H9 (cell line): ENCODE results near the gene FAM110C. TPM values are rescaled to one million over a fixed set of nuclear protein-coding genes. Genes with fewer than 3 reads are reported as not detected.
"Not testable (repeated sequence)": the region's sequence is repeated elsewhere in the genome, so short reads cannot be mapped to it uniquely, and the experiment has no call there.

Experiments used
- DNase-seq: peaks from one replicate; pipeline ENCODE4 v3.0.0-alpha.2; 2017
- H2AFZ ChIP-seq: one replicate; pipeline ENCODE4 v1.6.1; 2013; ENCODE audit warnings: mild to moderate bottlenecking, low read length, control low read depth, moderate library complexity
- H2AK5ac ChIP-seq: 2 replicates; pipeline ENCODE4 v1.6.1; 2013; ENCODE audit warnings: low read length, control low read depth, mixed read lengths; ENCODE audit not compliant: insufficient read length
- H2BK120ac ChIP-seq: one replicate; pipeline ENCODE4 v1.6.1; 2013; ENCODE audit warnings: low read depth, mild to moderate bottlenecking, low read length, control low read depth, inconsistent platforms; ENCODE audit not compliant: poor library complexity, severe bottlenecking
- H2BK12ac ChIP-seq: 2 replicates; pipeline ENCODE4 v1.6.1; 2013; ENCODE audit warnings: low read length, control low read depth, mixed read lengths, low read depth; ENCODE audit not compliant: insufficient read length
- H2BK15ac ChIP-seq: 2 replicates; pipeline ENCODE4 v1.6.1; 2013; ENCODE audit warnings: low read depth, low read length, control low read depth
- H2BK20ac ChIP-seq: one replicate; pipeline ENCODE4 v1.6.1; 2013; ENCODE audit warnings: low read depth, mild to moderate bottlenecking, low read length, control low read depth, inconsistent platforms; ENCODE audit not compliant: poor library complexity, severe bottlenecking
- H2BK5ac ChIP-seq: 2 replicates; pipeline ENCODE4 v1.6.1; 2013; ENCODE audit warnings: low read length, control low read depth, mixed read lengths; ENCODE audit not compliant: insufficient read length
- H3K14ac ChIP-seq: 2 replicates; pipeline ENCODE4 v1.6.1; 2013; ENCODE audit warnings: low read length, control low read depth; ENCODE audit not compliant: insufficient read depth
- H3K18ac ChIP-seq: 2 replicates; pipeline ENCODE4 v1.6.1; 2013; ENCODE audit warnings: low read depth, mild to moderate bottlenecking, mixed read lengths, low read length, control low read depth; ENCODE audit not compliant: insufficient read length
- H3K23ac ChIP-seq: 2 replicates; pipeline ENCODE4 v1.6.1; 2013; ENCODE audit warnings: low read length, control low read depth, mixed read lengths, low read depth; ENCODE audit not compliant: insufficient read length
- H3K23me2 ChIP-seq: 2 replicates; pipeline ENCODE4 v1.6.1; 2013; ENCODE audit warnings: low read depth, mild to moderate bottlenecking, mixed read lengths, low read length, control low read depth; ENCODE audit not compliant: insufficient read length, poor library complexity, severe bottlenecking
- H3K27ac ChIP-seq: 2 replicates; pipeline ENCODE4 v1.5.1; 2013; ENCODE audit warnings: low read length, control low read depth, mixed read lengths, low read depth; ENCODE audit not compliant: insufficient read length
- H3K27me3 ChIP-seq: 2 replicates; pipeline ENCODE4 v1.6.1; 2013; ENCODE audit warnings: low read length, control low read depth, inconsistent platforms; ENCODE audit not compliant: insufficient read depth
- H3K4ac ChIP-seq: 2 replicates; pipeline ENCODE4 v1.6.1; 2013; ENCODE audit warnings: low read depth, mild to moderate bottlenecking, control low read depth, inconsistent platforms, low read length, moderate library complexity
- H3K4me1 ChIP-seq: 2 replicates; pipeline ENCODE4 v1.6.1; 2013; ENCODE audit warnings: low read length, control low read depth, inconsistent platforms; ENCODE audit not compliant: insufficient read depth
- H3K4me2 ChIP-seq: 2 replicates; pipeline ENCODE4 v1.6.1; 2013; ENCODE audit warnings: low read length, control low read depth, mixed read lengths; ENCODE audit not compliant: insufficient read length, insufficient read depth
- H3K56ac ChIP-seq: 2 replicates; pipeline ENCODE4 v1.6.1; 2013; ENCODE audit warnings: low read depth, mild to moderate bottlenecking, mixed read lengths, low read length, control low read depth; ENCODE audit not compliant: insufficient read length
- H3K79me1 ChIP-seq: 2 replicates; pipeline ENCODE4 v1.6.1; 2013; ENCODE audit warnings: low read depth, mild to moderate bottlenecking, moderate library complexity, low read length, control low read depth, inconsistent platforms; ENCODE audit not compliant: insufficient read depth, poor library complexity, severe bottlenecking
- H3K79me2 ChIP-seq: 2 replicates; pipeline ENCODE4 v1.6.1; 2013; ENCODE audit warnings: low read length, control low read depth, inconsistent platforms; ENCODE audit not compliant: insufficient read depth
- H3K9ac ChIP-seq: 2 replicates; pipeline ENCODE4 v1.6.1; 2013; ENCODE audit warnings: low read length, control low read depth, mixed read lengths; ENCODE audit not compliant: insufficient read length; ENCODE audit errors: extremely low read depth
- H3K9me3 ChIP-seq: one replicate; pipeline ENCODE4 v1.6.1; 2013; ENCODE audit warnings: low read depth, low read length, inconsistent platforms; ENCODE audit not compliant: control insufficient read depth
- H3T11ph ChIP-seq: one replicate; pipeline ENCODE4 v1.6.1; 2013; ENCODE audit warnings: mild to moderate bottlenecking, low read length, control low read depth, inconsistent platforms
- H4K20me1 ChIP-seq: one replicate; pipeline ENCODE4 v1.6.1; 2013; ENCODE audit not compliant: control insufficient read depth, insufficient read length, insufficient read depth
- H4K5ac ChIP-seq: 2 replicates; pipeline ENCODE4 v1.6.1; 2013; ENCODE audit warnings: low read depth, mild to moderate bottlenecking, mixed read lengths, low read length, control low read depth; ENCODE audit not compliant: insufficient read length
- H4K8ac ChIP-seq: replicated peaks from 2 replicates; pipeline ENCODE4 v1.6.1; 2013; ENCODE audit warnings: low read length, control low read depth, mixed read lengths, low read depth; ENCODE audit not compliant: insufficient read length
- H4K91ac ChIP-seq: 2 replicates; pipeline ENCODE4 v1.6.1; 2013; ENCODE audit warnings: low read depth, mild to moderate bottlenecking, moderate library complexity, mixed read lengths, low read length, control low read depth; ENCODE audit not compliant: insufficient read length
- H3K27ac Mint-ChIP-seq, 3 experiments: 2 replicates in 2 of 3; 3 replicates in 1 of 3; pipeline ENCODE4 v1.8.0; 2020 to 2021; ENCODE audit warnings: mixed read lengths in 3 of 3, mild to moderate bottlenecking in 1 of 3, moderate library complexity in 1 of 3
- H3K27me3 Mint-ChIP-seq: 2 replicates; pipeline ENCODE4 v1.8.0; 2021; ENCODE audit warnings: low read depth, mild to moderate bottlenecking, moderate library complexity, mixed read lengths
- H3K36me3 Mint-ChIP-seq, 3 experiments: 2 replicates in 2 of 3; 3 replicates in 1 of 3; pipeline ENCODE4 v1.8.0; 2020 to 2021; ENCODE audit warnings: low read depth in 3 of 3, mixed read lengths in 3 of 3; ENCODE audit not compliant: insufficient read depth in 1 of 3
- H3K4me1 Mint-ChIP-seq, 2 experiments: 2 replicates each; pipeline ENCODE4 v1.8.0; 2020; ENCODE audit warnings: mixed read lengths in 2 of 2
- H3K4me3 Mint-ChIP-seq, 2 experiments: 2 replicates in 1 of 2; 3 replicates in 1 of 2; pipeline ENCODE4 v1.8.0; 2020 to 2021; ENCODE audit warnings: mild to moderate bottlenecking in 2 of 2, mixed read lengths in 2 of 2, moderate library complexity in 1 of 2
- H3K9me3 Mint-ChIP-seq, 2 experiments: 2 replicates in 1 of 2; 3 replicates in 1 of 2; pipeline ENCODE4 v1.8.0; 2020; ENCODE audit warnings: mild to moderate bottlenecking in 2 of 2, mixed read lengths in 2 of 2, moderate library complexity in 1 of 2
- WGBS: extraction: QIAGEN DNeasy Blood & Tissue Kit; methylation state at CpG from one replicate; pipeline ENCODE4 v1.1.7; 2013; ENCODE audit warnings: missing lambda C conversion rate, low lambda C conversion rate, mixed read lengths; ENCODE audit not compliant: insufficient read length; ENCODE audit errors: extremely low coverage; 5-methylcytosine and 5-hydroxymethylcytosine counted together
- total RNA-seq: library from RNA; stranded (reverse); gene quantifications from 2 replicates; pipeline ENCODE4 v1.2.1, GENCODE V29; 2021
- TF ChIP-seq, protein P1 (sequence below): fragments of 200-600 bp; sonication (generic); conservative IDR thresholded peaks from 3 replicates; pipeline ENCODE4 v1.8.0; 2021; ENCODE audit warnings: antibody characterized with exemption, mild to moderate bottlenecking

The FAM110C gene
- total RNA-seq, 1 experiment from 2014 or later = 3.4 TPM

DNA sequence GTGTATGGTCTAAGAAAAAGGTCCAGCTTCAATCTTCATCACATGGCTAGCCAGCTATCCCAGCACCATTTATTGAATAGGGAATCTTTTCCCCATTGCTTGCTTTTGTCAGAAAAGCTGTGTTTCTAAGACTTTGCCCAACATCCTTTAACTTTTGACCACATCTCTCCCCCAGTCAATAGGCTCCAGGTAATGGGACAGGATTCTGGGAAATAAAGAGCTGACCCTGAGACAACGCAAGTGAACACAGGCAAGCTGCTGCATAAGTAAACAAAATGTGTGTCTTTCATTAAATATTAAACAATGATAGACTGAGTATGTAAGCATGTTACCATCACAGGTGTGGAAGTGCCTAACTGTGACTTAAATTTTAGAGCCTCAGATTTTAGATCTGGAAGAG, 23.0 kb downstream of the FAM110C start:
- no peak overlapping the region for H2AFZ ChIP-seq
- H3K79me2 ChIP-seq = no peaks in the 10 kb centered on the region
- H3K27me3 ChIP-seq = no peaks in the 10 kb centered on the region
- Mint-ChIP-seq H3K9me3 (peaks cover 0 to 2% of the 10 kb centered on the region in 2 experiments; a peak in 2 of 5 replicates), H3K36me3 (peaks cover 0 to 3% (median 0%) of the 10 kb centered on the region in 3 experiments; a peak in 1 of 7 replicates), H3K27me3 (peaks cover 2% of the 10 kb centered on the region; the same call in 1 of the 2 replicates), H3K4me1 (peaks cover 2 to 6% of the 10 kb centered on the region in 2 experiments), H3K27ac (no peak overlapping the region), H3K4me3 (no peak overlapping the region)
- H3K4me1 ChIP-seq = no peaks in the 10 kb centered on the region
- no peak overlapping the region for H2BK120ac ChIP-seq
- no peak overlapping the region for H3K18ac ChIP-seq
- H4K20me1 ChIP-seq = no peaks in the 10 kb centered on the region
- H3K56ac ChIP-seq = no peak overlapping the region
- no peak overlapping the region for H2AK5ac ChIP-seq
- H2BK15ac ChIP-seq = no peak overlapping the region
- TF ChIP-seq, protein P1, sequence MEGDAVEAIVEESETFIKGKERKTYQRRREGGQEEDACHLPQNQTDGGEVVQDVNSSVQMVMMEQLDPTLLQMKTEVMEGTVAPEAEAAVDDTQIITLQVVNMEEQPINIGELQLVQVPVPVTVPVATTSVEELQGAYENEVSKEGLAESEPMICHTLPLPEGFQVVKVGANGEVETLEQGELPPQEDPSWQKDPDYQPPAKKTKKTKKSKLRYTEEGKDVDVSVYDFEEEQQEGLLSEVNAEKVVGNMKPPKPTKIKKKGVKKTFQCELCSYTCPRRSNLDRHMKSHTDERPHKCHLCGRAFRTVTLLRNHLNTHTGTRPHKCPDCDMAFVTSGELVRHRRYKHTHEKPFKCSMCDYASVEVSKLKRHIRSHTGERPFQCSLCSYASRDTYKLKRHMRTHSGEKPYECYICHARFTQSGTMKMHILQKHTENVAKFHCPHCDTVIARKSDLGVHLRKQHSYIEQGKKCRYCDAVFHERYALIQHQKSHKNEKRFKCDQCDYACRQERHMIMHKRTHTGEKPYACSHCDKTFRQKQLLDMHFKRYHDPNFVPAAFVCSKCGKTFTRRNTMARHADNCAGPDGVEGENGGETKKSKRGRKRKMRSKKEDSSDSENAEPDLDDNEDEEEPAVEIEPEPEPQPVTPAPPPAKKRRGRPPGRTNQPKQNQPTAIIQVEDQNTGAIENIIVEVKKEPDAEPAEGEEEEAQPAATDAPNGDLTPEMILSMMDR = no peak
- no peak overlapping the region for H4K5ac ChIP-seq
- H3T11ph ChIP-seq = no peak overlapping the region
- H3K14ac ChIP-seq = no peak overlapping the region
- H2BK20ac ChIP-seq = no peak overlapping the region
- DNase-seq = no peak
- H4K8ac ChIP-seq = no peak overlapping the region
- no peak overlapping the region for H3K4me2 ChIP-seq
- no CpG with 5 or more reads among the region's 1 CpG for WGBS
- H3K4ac ChIP-seq = no peak overlapping the region
- no peaks in the 10 kb centered on the region for H3K79me1 ChIP-seq
- no peak overlapping the region for H4K91ac ChIP-seq
- H3K9me3 ChIP-seq = no peaks in the 10 kb centered on the region
- H2BK5ac ChIP-seq = no peak overlapping the region
- H2BK12ac ChIP-seq = no peak overlapping the region
- no peak overlapping the region for H3K9ac ChIP-seq
- no peak overlapping the region for H3K23ac ChIP-seq
- H3K23me2 ChIP-seq = no peaks in the 10 kb centered on the region
- H3K27ac ChIP-seq = no peak overlapping the region

DNA sequence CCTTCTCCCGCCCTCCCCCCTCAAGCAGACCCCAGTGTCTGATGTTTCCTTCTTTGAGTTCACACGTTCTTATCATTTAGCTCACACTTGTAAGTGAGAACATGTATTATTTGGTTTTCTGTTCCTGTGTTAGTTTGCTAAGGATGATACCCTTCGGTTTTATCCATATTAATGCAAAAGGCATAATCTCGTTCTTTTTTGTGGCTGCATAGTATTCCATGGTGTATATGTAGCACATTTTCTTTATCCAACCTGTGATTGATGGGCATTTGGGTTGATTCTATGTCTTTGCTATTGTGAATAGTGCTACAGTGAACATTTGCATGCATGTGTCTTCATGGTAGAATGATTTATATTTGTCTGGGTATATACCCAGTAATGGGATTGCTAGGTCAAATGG, 24.1 kb downstream of the FAM110C start:
- H3K27me3 ChIP-seq, H4K91ac ChIP-seq, H3K79me2 ChIP-seq, H3K56ac ChIP-seq, H2AK5ac ChIP-seq, H3K4me1 Mint-ChIP-seq, H2BK20ac ChIP-seq, H4K5ac ChIP-seq, H3K18ac ChIP-seq, H4K8ac ChIP-seq, H3K36me3 Mint-ChIP-seq, H3K9ac ChIP-seq, H3K9me3 Mint-ChIP-seq, H3K27ac Mint-ChIP-seq, H3K27me3 Mint-ChIP-seq, H2BK120ac ChIP-seq, H2BK5ac ChIP-seq, H3K4me2 ChIP-seq, H3K23ac ChIP-seq, H2AFZ ChIP-seq, H3K4ac ChIP-seq, H3K4me1 ChIP-seq, H3K14ac ChIP-seq, H3K79me1 ChIP-seq, H2BK12ac ChIP-seq, H3K9me3 ChIP-seq, H2BK15ac ChIP-seq, H3T11ph ChIP-seq, H3K27ac ChIP-seq, DNase-seq, H4K20me1 ChIP-seq, H3K23me2 ChIP-seq, H3K4me3 Mint-ChIP-seq: not testable (repeated sequence)
- no CpG with 5 or more reads among the region's 4 CpGs for WGBS
